ENCODE measurements around the gene NCK1.
"Not testable (repeated sequence)": the region's sequence is repeated elsewhere in the genome, so short reads cannot be mapped to it uniquely, and the experiment has no call there.

Gene NCK1

GRCh38 chr3:136954980-136955780, 93.2 kb downstream of the NCK1 start:
- FAIRE-seq (no peak), DNase-seq (ENCODE audit: insufficient read length) (no peak)
- TF ChIP-seq TAF1 (IDR thresholded peaks at IDR 0.05; ENCODE audit: borderline replicate concordance, low read depth, low read length): no peak
- no peak for TF ChIP-seq POLR2A (IDR thresholded peaks at IDR 0.05; ENCODE audit: low read depth, low read length)
- TF ChIP-seq POLR2AphosphoS5 (IDR thresholded peaks at IDR 0.05; ENCODE audit: low read depth, low read length): no peak

GRCh38 chr3:136955813-136956212, 93.8 kb downstream of the NCK1 start:
- no peak for FAIRE-seq
- TF ChIP-seq POLR2AphosphoS5 (IDR thresholded peaks at IDR 0.05; ENCODE audit: low read depth, low read length) (no peak), TAF1 (IDR thresholded peaks at IDR 0.05; ENCODE audit: borderline replicate concordance, low read depth, low read length) (no peak), POLR2A (IDR thresholded peaks at IDR 0.05; ENCODE audit: low read depth, low read length) (no peak)
- DNase-seq (ENCODE audit: insufficient read length): no peak

- FAIRE-seq (no peak), DNase-seq (ENCODE audit: insufficient read length) (no peak)
- TF ChIP-seq TAF1 (IDR thresholded peaks at IDR 0.05; ENCODE audit: borderline replicate concordance, low read depth, low read length) (no peak), POLR2A (IDR thresholded peaks at IDR 0.05; ENCODE audit: low read depth, low read length) (no peak), POLR2AphosphoS5 (IDR thresholded peaks at IDR 0.05; ENCODE audit: low read depth, low read length) (no peak)
Measured at GRCh38 chr3:136956971-136957370, 95.0 kb downstream of the NCK1 start.

GRCh38 chr3:136957751-136958288, 95.8 kb downstream of the NCK1 start, which contains the start of gene IL20RB:
IL20RB (plus strand) TSS chr3:136957983; CDS start chr3:136958114, 131 bp downstream.
- DNase-seq (ENCODE audit: insufficient read length) (no peak), FAIRE-seq (no peak)
- TF ChIP-seq POLR2A (IDR thresholded peaks at IDR 0.05; ENCODE audit: low read depth, low read length) (no peak), POLR2AphosphoS5 (IDR thresholded peaks at IDR 0.05; ENCODE audit: low read depth, low read length) (no peak), TAF1 (IDR thresholded peaks at IDR 0.05; ENCODE audit: borderline replicate concordance, low read depth, low read length) (no peak)

- DNase-seq (ENCODE audit: insufficient read length) (no peak), FAIRE-seq (no peak)
- TF ChIP-seq POLR2A (IDR thresholded peaks at IDR 0.05; ENCODE audit: low read depth, low read length): no peak
- no peak for TF ChIP-seq TAF1 (IDR thresholded peaks at IDR 0.05; ENCODE audit: borderline replicate concordance, low read depth, low read length)
- no peak for TF ChIP-seq POLR2AphosphoS5 (IDR thresholded peaks at IDR 0.05; ENCODE audit: low read depth, low read length)
Measured at GRCh38 chr3:136958939-136959338, 96.9 kb downstream of the NCK1 start.

- TF ChIP-seq POLR2A (IDR thresholded peaks at IDR 0.05; ENCODE audit: low read depth, low read length) (no peak), POLR2AphosphoS5 (IDR thresholded peaks at IDR 0.05; ENCODE audit: low read depth, low read length) (no peak), TAF1 (IDR thresholded peaks at IDR 0.05; ENCODE audit: borderline replicate concordance, low read depth, low read length) (no peak)
- FAIRE-seq (no peak), DNase-seq (ENCODE audit: insufficient read length) (no peak)
Measured at GRCh38 chr3:136959599-136959998, 97.6 kb downstream of the NCK1 start.

GRCh38 chr3:136960838-136961836, 99.1 kb downstream of the NCK1 start:
- no peak for FAIRE-seq
- TF ChIP-seq POLR2A (IDR thresholded peaks at IDR 0.05; ENCODE audit: low read depth, low read length): no peak
- no peak for TF ChIP-seq POLR2AphosphoS5 (IDR thresholded peaks at IDR 0.05; ENCODE audit: low read depth, low read length)
- no peak for TF ChIP-seq TAF1 (IDR thresholded peaks at IDR 0.05; ENCODE audit: borderline replicate concordance, low read depth, low read length)
- no peak for DNase-seq (ENCODE audit: insufficient read length)

GRCh38 chr3:136962927-136963326, 100.9 kb downstream of the NCK1 start:
- DNase-seq (ENCODE audit: insufficient read length) (no peak), FAIRE-seq (no peak)
- no peak for TF ChIP-seq TAF1 (IDR thresholded peaks at IDR 0.05; ENCODE audit: borderline replicate concordance, low read depth, low read length)
- TF ChIP-seq POLR2A (IDR thresholded peaks at IDR 0.05; ENCODE audit: low read depth, low read length): no peak
- no peak for TF ChIP-seq POLR2AphosphoS5 (IDR thresholded peaks at IDR 0.05; ENCODE audit: low read depth, low read length)

- not testable (repeated sequence) for DNase-seq (ENCODE audit: insufficient read length); FAIRE-seq
Measured at GRCh38 chr3:136969539-136969938, 107.5 kb downstream of the NCK1 start.

GRCh38 chr3:136973352-136973751, 111.3 kb downstream of the NCK1 start:
- FAIRE-seq: no peak

GRCh38 chr3:136974670-136975069, 112.7 kb downstream of the NCK1 start:
- FAIRE-seq (no peak), DNase-seq (ENCODE audit: insufficient read length) (no peak)
- TF ChIP-seq POLR2AphosphoS5 (IDR thresholded peaks at IDR 0.05; ENCODE audit: low read depth, low read length) (no peak), POLR2A (IDR thresholded peaks at IDR 0.05; ENCODE audit: low read depth, low read length) (no peak)

More at GRCh38 chr3:136973352-136973751, 111.3 kb downstream of the NCK1 start:
- TF ChIP-seq POLR2AphosphoS5 (IDR thresholded peaks at IDR 0.05; ENCODE audit: low read depth, low read length): no peak
- no peak for TF ChIP-seq TAF1 (IDR thresholded peaks at IDR 0.05; ENCODE audit: borderline replicate concordance, low read depth, low read length)
- TF ChIP-seq POLR2A (IDR thresholded peaks at IDR 0.05; ENCODE audit: low read depth, low read length): no peak
- no peak for DNase-seq (ENCODE audit: insufficient read length)

All from GM12892 (cell line).